Stimulated activated CD8-positive, alpha-beta memory T cell treated with anti-CD3 and anti-CD28 coated beads, Interleukin-4, amount 100 ng/mL, for 4 hours (primary cell): ENCODE measurements around the gene KCNH3.
"Not testable (repeated sequence)": the region's sequence is repeated elsewhere in the genome, so short reads cannot be mapped to it uniquely, and the experiment has no call there.

Source experiments
- DNase-seq, 2 donors: peaks; one replicate each; pipeline ENCODE4 v3.0.0-alpha.2; 2020; ENCODE audit warnings: low read depth in 2 of 2, low spot score in 1 of 2

Gene KCNH3

GRCh38 chr12:49584591-49584990 is 45.8 kb downstream of the KCNH3 start:
- DNase-seq = no peak

DNA sequence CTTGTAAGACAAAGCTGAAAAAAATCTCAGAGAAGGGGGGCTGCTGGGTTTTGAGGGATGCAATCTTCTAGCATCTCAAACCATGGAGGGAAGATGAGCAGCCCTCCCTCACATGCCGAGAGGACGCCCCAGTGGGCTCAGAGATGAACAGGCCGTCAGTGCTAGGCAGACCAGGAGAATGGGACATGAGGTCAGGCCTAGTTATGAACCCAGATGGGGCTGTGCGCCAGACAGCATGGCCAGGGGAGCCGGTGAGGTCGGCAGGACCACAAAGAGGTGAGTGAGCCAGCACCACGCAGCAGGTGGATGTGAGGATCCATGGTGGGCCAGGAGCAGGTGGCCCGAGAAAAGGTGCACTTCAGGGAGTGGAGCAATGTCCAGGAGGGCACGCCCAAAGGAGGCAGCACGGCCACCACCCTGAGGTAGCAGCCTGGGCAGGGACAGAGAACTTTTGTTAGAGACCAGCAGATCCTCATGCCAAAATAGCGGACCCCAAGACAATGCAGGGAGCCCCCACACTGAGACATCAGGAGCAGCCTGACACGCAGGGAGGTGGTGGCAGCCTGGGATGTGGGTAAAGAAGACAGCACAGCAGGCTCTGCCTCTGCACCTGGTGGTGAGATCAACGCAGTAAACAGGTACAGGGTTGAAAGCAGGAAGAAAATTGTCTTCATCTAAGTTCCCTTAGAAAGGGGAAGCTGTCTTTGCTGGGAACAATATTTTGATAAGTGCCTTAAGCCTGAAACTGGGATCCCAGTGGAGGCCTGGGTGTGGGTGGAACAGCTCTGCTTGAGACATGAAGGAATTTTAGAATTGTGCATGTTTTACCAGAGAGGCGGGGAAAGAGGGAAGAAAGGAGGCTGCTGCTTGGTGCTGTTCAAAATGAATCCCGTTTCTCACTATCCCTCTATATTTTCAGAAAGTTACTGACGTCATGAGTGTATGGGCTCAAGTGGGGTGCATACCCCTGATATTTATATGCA is 46.9 kb downstream of the KCNH3 start:
- DNase-seq = no peak

DNA sequence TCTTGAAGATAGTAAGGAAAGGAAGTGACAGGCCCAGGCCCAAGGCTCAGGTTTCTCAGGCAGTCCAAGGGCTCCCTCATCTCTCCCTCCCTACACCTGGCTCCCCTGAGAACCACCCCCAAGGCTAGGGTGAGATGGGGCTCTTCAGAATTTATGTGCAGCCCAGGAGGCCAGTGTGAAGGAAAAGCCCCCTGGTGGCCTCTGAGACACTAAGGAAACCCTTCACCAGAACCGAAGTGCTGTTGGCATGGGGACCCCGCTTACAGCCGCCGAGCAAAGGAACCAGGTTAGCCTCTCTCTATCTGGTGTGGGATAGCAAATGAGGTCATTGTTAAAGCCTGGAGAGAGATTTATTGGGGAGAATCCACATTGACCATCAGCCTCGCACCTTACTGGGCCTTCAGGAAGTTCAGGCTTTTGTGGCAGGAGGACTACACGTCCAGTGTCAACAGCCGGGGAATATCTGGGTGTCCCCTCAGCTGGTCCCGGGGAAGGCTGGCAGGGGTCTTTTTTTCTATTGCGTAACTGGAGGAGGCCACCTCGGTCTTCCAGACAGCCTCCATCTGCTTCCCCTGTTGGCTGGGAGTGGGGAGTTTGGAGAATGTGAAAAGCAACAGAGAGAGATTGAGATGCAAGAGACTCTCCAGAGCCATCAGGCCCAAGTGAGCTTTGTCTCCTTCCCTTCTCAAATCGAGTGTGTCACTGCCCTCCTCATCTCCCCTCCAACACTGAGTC is 48.5 kb downstream of the KCNH3 start:
- DNase-seq = no peak

GRCh38 chr12:49588281-49588680 is 49.5 kb downstream of the KCNH3 start:
- DNase-seq = no peak

DNA sequence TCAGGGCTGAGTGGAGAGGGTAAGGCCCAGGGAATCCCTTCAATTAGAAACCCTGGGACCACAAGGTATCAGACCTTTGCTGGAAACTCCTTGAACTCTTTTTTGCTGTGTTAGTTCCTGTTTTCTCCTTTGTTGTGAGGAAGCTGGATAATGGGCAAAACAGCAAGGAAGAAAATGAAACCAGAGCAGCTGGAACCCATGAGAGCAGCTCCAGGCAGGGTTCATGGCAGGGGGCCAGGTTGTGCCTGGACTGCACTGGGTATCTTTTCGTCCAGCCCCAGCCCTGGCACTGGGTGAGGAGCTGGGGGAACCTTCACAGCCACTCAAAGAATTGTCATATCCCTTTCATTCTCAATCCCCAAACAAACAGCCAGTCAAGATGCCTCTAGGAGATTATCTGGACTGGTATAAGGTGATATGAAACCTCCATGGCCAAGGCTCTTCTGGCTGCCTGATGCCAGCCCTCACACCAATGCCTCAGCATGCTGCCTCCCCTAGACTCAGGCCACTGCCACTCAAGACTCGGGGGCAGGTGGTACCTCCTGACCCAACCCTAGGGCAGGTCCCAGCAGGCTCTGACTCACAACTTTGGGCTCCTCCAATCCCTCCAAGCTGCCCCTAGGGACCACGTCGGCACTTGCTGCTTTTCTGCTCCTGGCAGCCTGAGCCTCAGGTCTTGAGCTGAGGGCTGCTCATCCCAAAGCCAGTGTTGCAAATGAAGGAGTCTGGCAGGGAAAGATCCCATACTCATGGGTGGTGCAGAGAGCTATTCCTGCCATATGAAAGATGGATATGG is 50.1 kb downstream of the KCNH3 start:
- DNase-seq = no peak

DNA sequence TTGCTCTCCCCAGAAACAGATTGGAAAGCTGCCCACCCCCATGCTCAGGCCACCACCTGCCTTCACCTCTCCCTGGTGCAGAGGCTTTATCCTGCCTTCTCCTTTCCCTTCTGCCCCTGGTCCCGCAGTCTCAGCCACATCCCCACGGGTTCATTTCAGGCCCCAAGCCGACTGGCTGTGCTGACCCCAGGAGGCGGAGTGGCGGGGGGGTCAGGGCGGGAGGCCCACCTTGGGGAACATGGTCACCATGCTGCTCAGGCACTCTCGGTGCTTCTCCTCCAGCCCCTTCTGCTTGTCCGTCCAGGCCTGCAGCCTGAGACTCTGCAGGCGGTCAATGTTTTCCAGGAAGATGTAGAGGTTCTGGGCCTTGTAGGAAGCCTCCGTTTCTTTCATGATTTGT is 59.7 kb downstream of the KCNH3 start:
- no peak for DNase-seq

- DNase-seq = no peak
Observed at GRCh38 chr12:49599961-49600360, 61.1 kb downstream of the KCNH3 start.

- no peak for DNase-seq
Observed at GRCh38 chr12:49603721-49604120, 64.9 kb downstream of the KCNH3 start.

DNA sequence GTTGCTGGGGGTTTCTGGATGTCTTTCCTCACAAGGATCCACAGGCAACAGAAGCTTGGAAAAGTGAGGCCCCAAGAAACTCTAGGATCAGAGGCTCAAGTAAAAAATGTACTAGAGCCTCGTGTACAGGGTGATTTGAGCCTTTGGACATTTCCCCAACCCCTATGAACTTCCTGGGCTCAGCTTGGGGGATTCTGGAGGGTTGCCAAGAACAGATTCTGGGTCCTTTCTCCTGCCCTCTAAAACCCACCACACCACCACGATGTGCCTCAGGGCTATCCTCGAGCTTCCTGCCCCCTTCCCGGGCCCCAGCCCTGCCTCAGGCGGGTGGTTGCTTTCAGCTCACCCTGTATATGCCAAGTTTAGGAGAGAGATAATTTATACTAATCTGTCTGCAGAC is 66.0 kb downstream of the KCNH3 start:
- DNase-seq = no peak

GRCh38 chr12:49605539-49605938 is 66.7 kb downstream of the KCNH3 start, which contains the start of gene FAM186B:
Gene FAM186B (minus strand): TSS chr12:49605639. CDS start chr12:49605477, 162 bp downstream.
- DNase-seq = not testable (repeated sequence)
